ENCODE data around the gene PTGDR.
A peak's percentile ranks its signal among the peaks of the same experiment; 100 is the strongest.

The PTGDR gene

DNA sequence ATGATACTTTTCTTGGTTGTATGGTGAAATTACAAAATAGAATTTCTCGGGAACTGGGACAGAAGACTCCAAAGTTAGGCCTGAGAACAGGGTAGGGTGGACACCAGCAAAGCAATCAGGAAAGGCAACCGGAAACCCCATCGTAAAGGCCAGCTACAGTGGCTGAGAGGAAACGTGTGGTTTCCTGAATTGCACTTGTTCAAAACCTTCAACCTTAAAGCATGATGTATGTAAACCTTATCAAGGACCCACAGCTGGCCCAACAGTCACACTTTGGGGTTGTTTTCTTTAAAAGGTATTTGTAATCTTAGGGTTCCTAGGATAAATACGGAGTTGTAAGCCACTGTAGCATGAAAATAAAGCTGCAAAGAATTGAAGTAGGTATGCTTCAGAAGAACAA lies 2.2 kb upstream of the PTGDR start:
- no peak for DNase-seq

GRCh38 chr14:52266179-52266578 lies 1.3 kb upstream of the PTGDR start:
- no peak for DNase-seq

- no peak for DNase-seq
Measured at GRCh38 chr14:52266782-52267181, 716 bp upstream of the PTGDR start.

- DNase-seq = no peak
Measured at GRCh38 chr14:52268279-52269061, 972 bp downstream of the PTGDR start.

DNA sequence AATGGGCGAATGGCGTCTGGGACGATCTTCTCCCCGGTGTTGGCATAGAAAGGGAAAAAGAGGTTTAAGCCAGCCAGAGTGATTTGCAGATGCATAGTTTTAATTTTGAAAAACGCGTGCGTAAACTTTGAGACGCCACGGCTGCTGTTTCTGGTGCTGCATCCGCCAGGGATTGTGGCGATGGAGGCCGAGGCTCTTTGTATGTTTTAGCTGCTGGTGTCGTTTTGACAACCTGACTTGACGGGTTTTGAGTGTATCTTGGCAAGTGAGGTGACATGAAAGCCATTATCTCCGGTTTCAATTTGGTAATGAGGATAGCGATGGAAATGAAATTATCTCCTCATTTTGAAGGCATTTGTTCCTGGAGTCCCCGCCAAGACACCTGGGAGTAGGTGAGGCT lies 1.6 kb downstream of the PTGDR start:
- no peak for DNase-seq

DNA sequence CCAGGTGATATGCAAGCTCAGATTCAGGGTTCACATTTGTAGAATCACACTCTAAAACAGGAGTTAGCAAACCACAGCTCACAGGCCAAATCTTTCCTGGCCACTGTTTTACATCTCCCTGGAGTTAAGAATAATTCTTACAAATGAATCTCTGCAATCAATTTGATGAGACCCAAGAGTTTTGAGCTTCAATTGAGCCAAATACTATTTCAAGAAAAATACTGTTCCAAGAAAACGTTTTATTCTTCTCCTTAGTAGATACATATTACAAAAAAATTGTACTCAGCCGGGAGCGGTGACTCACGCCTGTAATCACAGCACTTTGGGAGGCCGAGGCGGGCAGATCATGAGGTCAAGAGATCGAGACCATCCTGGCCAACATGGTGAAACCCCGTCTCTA lies 2.5 kb downstream of the PTGDR start:
- DNase-seq = no peak

GRCh38 chr14:52271538-52271937 lies 4.0 kb downstream of the PTGDR start:
- DNase-seq = no peak

DNA sequence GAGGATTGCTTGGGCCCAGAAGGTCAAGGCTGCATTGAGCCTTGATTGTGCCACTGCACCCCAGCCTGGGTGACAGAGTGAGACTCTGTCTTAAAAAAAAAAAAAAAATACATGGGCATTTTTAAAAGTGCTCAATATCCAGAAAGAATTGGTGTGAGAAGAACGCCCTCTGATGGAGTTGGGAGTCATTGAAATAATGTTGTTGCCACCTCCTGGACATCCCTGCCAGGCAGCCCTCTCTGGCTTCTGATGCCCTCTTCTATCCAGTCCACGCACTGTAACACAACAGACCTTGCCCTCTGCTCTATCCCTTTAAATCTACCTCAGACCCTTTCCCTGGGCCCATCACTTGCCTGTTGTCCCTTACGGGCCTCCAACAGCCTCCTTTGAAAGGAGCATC lies 4.9 kb downstream of the PTGDR start:
- no peak for DNase-seq

DNA sequence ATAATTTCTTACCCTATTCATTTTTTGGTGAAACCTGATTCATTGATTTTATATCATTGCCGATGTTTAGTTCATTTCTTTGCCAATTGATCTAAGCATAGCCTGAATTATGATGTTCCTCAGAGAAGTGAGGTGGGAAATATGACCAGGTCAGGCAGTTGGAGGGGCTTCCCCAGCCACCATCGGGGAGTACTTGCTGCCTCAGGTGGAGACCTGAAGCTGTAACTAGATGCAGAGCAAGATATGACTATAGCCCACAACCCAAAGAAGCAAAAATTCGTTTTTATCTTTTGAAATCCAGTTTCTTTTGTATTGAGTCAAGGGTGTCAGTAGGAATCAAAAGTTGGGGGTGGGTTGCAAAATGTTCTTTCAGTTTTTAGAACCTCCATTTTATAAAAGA lies 7.9 kb downstream of the PTGDR start:
- DNase-seq = no peak

- no peak for DNase-seq
Measured at GRCh38 chr14:52277552-52277951, 10.1 kb downstream of the PTGDR start.

DNA sequence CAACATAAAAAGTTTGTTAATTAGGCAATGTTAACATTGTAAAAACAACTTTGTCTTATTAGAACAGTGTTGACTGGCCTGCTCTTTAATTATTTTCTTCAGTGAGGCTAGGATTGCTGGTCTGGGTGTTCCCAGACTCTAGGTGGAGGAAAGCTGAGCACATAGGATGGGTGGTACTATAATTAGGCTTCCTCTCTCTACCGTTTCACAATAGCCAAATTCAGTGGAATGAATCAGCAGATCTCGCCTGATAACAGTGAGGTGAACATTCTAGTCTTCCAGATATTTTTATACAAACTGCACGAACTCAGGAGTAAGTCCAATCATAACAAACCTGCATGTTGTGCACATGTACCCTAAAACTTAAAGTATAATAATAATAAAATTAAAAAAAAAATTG lies 11.9 kb downstream of the PTGDR start:
- DNase-seq = no peak

DNA sequence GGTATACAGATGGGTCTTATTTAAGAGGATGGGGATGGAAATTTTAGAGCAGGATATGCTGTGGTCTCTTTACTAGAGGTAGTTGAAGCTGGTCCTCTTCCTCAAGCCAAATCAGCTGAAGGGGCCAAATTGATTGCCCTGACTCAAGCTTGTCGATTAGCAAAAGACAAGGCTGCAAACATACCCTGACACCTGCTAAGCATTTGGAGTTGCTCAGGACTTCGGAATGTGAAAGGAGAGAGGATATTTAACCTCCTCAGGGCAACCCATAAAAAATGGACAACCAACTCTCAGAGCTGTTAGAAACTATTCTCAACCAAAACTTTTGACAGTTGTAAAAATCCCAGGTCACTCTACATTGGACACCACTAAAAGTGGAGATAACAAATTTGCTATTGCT lies 15.6 kb downstream of the PTGDR start:
- no peak for DNase-seq

DNA sequence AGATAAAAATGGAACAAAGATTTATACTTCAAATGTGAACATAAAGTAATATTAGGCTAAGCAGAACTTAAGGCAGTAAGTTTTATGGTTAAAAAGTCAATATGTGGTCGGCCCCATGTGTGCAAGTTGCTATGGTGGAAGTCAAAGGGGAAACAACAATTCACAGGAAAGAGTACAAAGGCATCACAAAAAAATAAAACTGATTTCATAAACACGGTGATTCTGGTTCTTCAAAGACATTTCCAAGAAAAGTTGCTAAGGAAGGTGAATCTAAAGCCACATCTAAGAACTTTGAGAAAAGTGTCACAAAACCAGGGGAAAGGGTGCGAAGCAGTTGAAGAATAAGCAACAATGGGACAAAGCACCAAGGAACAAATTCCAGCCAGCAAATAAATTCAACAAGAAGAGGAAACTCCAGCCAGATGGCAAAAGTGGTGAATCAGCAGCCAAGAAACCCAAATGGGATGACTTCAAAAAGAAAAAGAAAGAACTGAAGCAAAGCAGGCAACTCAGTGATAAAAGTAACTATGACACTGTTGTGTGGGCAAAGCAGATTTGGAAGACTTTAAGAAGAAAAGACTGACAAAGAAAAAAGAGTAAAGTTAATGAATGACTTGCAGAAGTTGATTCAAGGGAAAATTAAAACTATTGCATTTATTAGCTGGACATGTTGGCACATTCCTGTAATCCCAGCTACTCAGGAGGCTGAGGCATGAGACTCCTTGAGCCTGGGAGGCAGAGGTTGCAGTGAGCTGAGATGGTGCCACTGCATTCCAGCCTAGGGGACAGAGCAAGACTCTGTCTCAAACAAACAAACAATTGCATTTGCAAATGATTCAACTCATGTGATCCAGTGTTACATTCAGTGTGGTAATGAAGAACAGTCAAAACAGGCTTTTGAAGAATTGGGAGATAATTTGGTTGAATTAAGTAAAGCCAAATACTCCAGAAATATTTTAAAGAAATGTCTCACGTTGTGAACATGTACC lies 19.5 kb downstream of the PTGDR start:
- no peak for DNase-seq

GRCh38 chr14:52296378-52296777 lies 28.9 kb downstream of the PTGDR start:
- no peak for DNase-seq

DNA sequence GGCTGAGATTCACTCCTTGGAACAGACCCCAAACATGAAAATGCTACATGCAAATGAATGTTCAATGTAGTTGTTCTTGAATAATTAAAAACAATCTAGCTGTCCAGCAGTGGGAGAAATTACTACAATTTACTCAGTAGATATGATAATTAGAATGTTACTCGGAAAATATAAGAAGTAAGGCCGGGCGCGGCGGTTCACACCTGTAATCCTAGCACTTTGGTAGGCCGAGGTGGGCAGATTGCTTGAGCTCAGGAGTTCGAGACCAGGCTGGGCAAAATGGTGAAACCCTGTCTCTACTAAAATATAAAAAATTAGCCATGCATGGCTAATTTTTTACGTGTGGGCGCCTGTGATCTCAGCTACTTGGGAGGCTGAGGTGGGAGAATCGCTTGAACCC lies 31.3 kb downstream of the PTGDR start:
- no peak for DNase-seq

GRCh38 chr14:52299692-52300278 lies 32.3 kb downstream of the PTGDR start:
- peak in 1 of 14 donors; percentile 3 for DNase-seq

DNA sequence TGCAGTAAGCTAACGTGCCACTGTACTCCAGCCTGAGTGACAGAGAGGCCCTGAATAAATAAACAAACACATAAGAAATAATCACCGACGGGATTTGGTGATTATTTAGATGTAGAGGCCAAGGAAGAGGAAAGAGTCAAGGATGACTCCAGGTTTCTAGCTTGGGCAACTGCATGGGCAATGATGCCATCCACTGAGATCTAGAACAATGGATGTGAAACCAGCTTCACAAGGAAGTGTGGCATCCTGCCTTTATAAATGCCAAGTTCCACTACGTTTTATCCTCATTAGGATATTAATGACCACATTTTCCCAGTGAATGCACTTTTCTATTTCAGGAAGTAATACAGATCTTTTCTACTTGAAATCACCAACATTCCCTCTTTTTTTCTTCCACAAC lies 35.7 kb downstream of the PTGDR start:
- DNase-seq = no peak

- DNase-seq = no peak
Measured at GRCh38 chr14:52304248-52304904, 36.9 kb downstream of the PTGDR start.

DNA sequence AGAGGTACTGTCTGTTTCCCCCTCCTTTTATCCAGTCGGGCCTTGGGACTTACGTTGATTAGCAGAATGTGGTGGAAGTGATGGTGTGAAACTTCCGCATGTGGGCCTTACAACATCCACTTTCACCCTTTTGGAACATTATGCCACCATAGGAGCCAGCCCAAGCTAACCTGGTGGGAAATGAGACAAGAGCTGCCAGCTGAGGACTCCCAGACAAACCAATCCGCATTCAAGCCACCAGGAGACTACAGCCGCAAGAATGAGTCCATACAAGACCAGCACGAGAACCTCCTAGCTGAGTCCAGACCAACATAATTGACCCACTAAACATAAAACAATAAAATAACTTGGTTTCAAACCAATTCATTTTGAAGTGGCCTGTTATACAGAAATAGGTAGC lies 37.5 kb downstream of the PTGDR start:
- no peak for DNase-seq

DNA sequence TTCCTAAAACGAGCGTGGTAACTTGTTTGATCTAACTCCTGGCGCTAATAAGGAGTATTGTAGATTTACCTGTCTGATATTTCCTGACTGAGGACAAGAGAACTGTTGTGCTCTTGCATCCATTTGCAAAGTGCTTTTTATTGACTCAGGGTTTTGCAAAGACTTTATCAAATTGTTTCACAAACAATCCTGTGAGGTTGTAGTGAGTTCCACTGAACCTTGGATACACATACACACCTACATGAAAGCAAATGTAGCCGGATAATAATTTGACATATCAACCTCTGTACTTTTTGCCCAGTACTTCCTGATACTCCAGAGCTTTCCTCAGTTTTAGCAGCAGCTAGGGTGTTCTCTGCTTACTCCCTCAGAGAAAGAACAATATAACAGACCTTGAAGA lies 39.9 kb downstream of the PTGDR start:
- no peak for DNase-seq

DNA sequence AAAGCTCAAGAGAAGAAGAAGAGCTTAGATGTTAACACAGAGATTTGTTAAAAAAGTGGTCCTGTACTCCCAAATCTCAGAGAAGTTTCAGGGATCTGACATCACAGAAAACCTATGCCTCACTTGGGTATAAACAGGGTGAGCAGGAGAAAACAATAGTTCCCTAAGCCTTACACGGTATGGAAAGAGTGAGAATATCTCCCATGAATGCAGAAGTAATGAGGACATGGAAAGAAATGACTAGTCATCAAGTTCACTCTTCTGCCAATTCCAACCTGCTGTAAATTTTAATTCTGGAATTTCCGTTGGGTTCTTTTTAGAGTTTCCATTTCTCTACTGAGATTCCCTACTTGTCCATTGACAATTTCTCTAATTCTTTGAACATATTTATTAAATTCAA lies 40.4 kb downstream of the PTGDR start:
- DNase-seq = no peak

- no peak for DNase-seq
Measured at GRCh38 chr14:52310541-52310940, 43.0 kb downstream of the PTGDR start.

GRCh38 chr14:52312931-52313355 lies 45.4 kb downstream of the PTGDR start:
- DNase-seq = no peak

Data from C1 segment of cervical spinal cord (tissue), 14 donors.